ENCODE results near the gene MUSK.

GRCh38 chr9:110850401-110851135 lies 182.0 kb downstream of the MUSK start:
- TF ChIP-seq CTCF (IDR thresholded peaks at IDR 0.05) (no peak), POLR2A (IDR thresholded peaks at IDR 0.05) (no peak)
